ENCODE results near the gene CD72.

- TF ChIP-seq EZH2 (IDR thresholded peaks at IDR 0.05; ENCODE audit: borderline replicate concordance, low read length) (no peak), CTCF (conservative IDR thresholded peaks at IDR 0.05 in 1 of 2, IDR thresholded peaks at IDR 0.05 in 1 of 2; ENCODE audit: extremely low read depth in 1 of 2, insufficient read depth in 1 of 2, low read depth in 1 of 2, low read length in 2 of 2) (no peak)
These were observed 11.4 kb upstream of the CD72 start for GRCh38 chr9:35629597-35629996.

Measured in mammary epithelial cell (primary cell).